Measurements from ENCODE around the gene FKBP2.

GRCh38 chr11:64288353-64288750 is 47.5 kb downstream of the FKBP2 start:
- TF ChIP-seq JUN (CRISPR knock-in tag; IDR thresholded peaks at IDR 0.05) (no peak), ZNF317 (CRISPR knock-in tag; IDR thresholded peaks at IDR 0.05; ENCODE audit: borderline replicate concordance, low read depth) (no peak), MAX (CRISPR knock-in tag; IDR thresholded peaks at IDR 0.05) (no peak), E2F4 (CRISPR knock-in tag; IDR thresholded peaks at IDR 0.05; ENCODE audit: borderline replicate concordance, low read depth) (no peak)

Data from WTC11 (cell line).